Colonic mucosa (tissue), 4 donors: ENCODE data around the gene C21orf91. TPM values are rescaled to one million over a fixed set of nuclear protein-coding genes. Genes with fewer than 3 reads are reported as not detected.
A peak's percentile ranks its signal among the peaks of the same experiment; 100 is the strongest.

Experiments
- DNase-seq: peaks from one replicate; pipeline ENCODE4 v3.0.0-alpha.2; 2020
- H3K27ac ChIP-seq: fragments of 200-600 bp; one replicate; pipeline ENCODE4 v1.8.0; 2021
- H3K27me3 ChIP-seq: fragments of 200-600 bp; one replicate; pipeline ENCODE4 v1.8.0; 2021
- H3K36me3 ChIP-seq: fragments of 200-600 bp; one replicate; pipeline ENCODE4 v1.8.0; 2021
- H3K4me1 ChIP-seq: fragments of 200-600 bp; one replicate; pipeline ENCODE4 v1.8.0; 2021; ENCODE audit warnings: mild to moderate bottlenecking
- H3K4me3 ChIP-seq: fragments of 200-600 bp; one replicate; pipeline ENCODE4 v1.8.0; 2021
- H3K9ac ChIP-seq, 2 donors: one replicate each; pipeline ENCODE4 v1.7.0; 2013; ENCODE audit warnings: control low read depth in 2 of 2, low read depth in 2 of 2, low read length in 2 of 2
- H3K9me3 ChIP-seq: fragments of 200-600 bp; one replicate; pipeline ENCODE4 v1.8.0; 2021
- CTCF ChIP-seq: fragments of 200-600 bp; IDR thresholded peaks from one replicate; pipeline ENCODE4 v1.8.0; 2022; ENCODE audit warnings: antibody characterized with exemption, mild to moderate bottlenecking
- intact Hi-C: fragments of 100-400 bp; cut with DNase I; formaldehyde crosslinking; loops from one replicate; pipeline ENCODE4 v1.14.1; 2022
- total RNA-seq, 2 donors: library from RNA; stranded (reverse); fragmentation: NEBNext Ultra II Directional in 1 of 2; extraction: Animal tissue kit (Norgen Biotek cat#: 25700) in 1 of 2; gene quantifications; one replicate each; pipeline ENCODE4 v1.2.1, GENCODE V29; 2021
- donor health status: healthy.
- donor health status: DM: no; HTN: no; CAD: no.
- donor health status: DM: no; HTN: no; CAD: no.

The C21orf91 gene
- total RNA-seq, 2 donors from 2014 or later = 3.8 to 9.6 TPM

- TF ChIP-seq CTCF = no peak
- Histone ChIP-seq H3K36me3 (no peaks in the 10 kb centered on the region), H3K9ac (no peak overlapping the region), H3K27me3 (no peaks in the 10 kb centered on the region), H3K9me3 (no peaks in the 10 kb centered on the region), H3K4me1 (no peaks in the 10 kb centered on the region), H3K27ac (peak overlapping the region; percentile 34), H3K4me3 (no peak overlapping the region)
- intact Hi-C loops = no loop called here
- no peak for DNase-seq
These were observed 35.5 kb downstream of the C21orf91 start for GRCh38 chr21:17783481-17784179.

GRCh38 chr21:17783003-17783402 is 36.2 kb downstream of the C21orf91 start:
- Histone ChIP-seq H3K36me3 (no peaks in the 10 kb centered on the region), H3K27me3 (no peaks in the 10 kb centered on the region), H3K4me3 (no peak overlapping the region), H3K4me1 (no peaks in the 10 kb centered on the region), H3K27ac (peak overlapping the region; percentile 34), H3K9me3 (no peaks in the 10 kb centered on the region), H3K9ac (no peak overlapping the region)
- TF ChIP-seq CTCF = no peak
- intact Hi-C loops = no loop called here
- DNase-seq = no peak

- Histone ChIP-seq H3K27ac (no peak overlapping the region), H3K36me3 (no peaks in the 10 kb centered on the region), H3K4me3 (no peak overlapping the region), H3K27me3 (no peaks in the 10 kb centered on the region), H3K9me3 (no peaks in the 10 kb centered on the region), H3K9ac (no peak overlapping the region), H3K4me1 (no peaks in the 10 kb centered on the region)
- intact Hi-C loops = no loop called here
- TF ChIP-seq CTCF = no peak
- no peak for DNase-seq
These were observed 37.1 kb downstream of the C21orf91 start for GRCh38 chr21:17782051-17782450.

GRCh38 chr21:17781524-17781923 is 37.6 kb downstream of the C21orf91 start:
- no peak for TF ChIP-seq CTCF
- Histone ChIP-seq H3K9ac (no peak overlapping the region), H3K9me3 (no peaks in the 10 kb centered on the region), H3K27ac (no peak overlapping the region), H3K36me3 (no peaks in the 10 kb centered on the region), H3K27me3 (no peaks in the 10 kb centered on the region), H3K4me3 (no peak overlapping the region), H3K4me1 (no peaks in the 10 kb centered on the region)
- intact Hi-C loops = no loop called here
- no peak for DNase-seq

- H3K27me3 ChIP-seq = no peaks in the 10 kb centered on the region
- peak overlapping the region; percentile 35 for H3K27ac ChIP-seq
- H3K36me3 ChIP-seq = no peaks in the 10 kb centered on the region
- DNase-seq = no peak
- no peak overlapping the region for H3K9ac ChIP-seq
- H3K4me3 ChIP-seq = no peak overlapping the region
- no peak for TF ChIP-seq CTCF
- intact Hi-C loops = no loop called here
- no peaks in the 10 kb centered on the region for H3K9me3 ChIP-seq
- no peaks in the 10 kb centered on the region for H3K4me1 ChIP-seq
These were observed 38.6 kb downstream of the C21orf91 start for GRCh38 chr21:17780539-17780938.
